H1 (cell line): ENCODE results near the gene RICTOR. TPM values are rescaled to one million over a fixed set of nuclear protein-coding genes. Genes with fewer than 3 reads are reported as not detected.

Experiments
- CTCF ChIA-PET: fragments of 300-600 bp; sonication (Branson Sonifier 250); formaldehyde crosslinking; loops from one replicate; lab custom pipeline; 2021; ENCODE audit not compliant: partially characterized antibody; lab: Charles Lee
- POLR2A ChIA-PET: fragments of 300-600 bp; sonication (Branson Sonifier 250); formaldehyde crosslinking; loops from one replicate; lab custom pipeline; 2021; ENCODE audit warnings: inconsistent platforms; ENCODE audit not compliant: partially characterized antibody; lab: Charles Lee
- DNase-seq, 2 experiments: peaks; one replicate each; pipeline versions ENCODE4 v3.0.0 to v3.0.0-alpha.2; 2010 to 2022; ENCODE audit warnings: low spot score in 2 of 2, low read depth in 1 of 2, mixed read lengths in 1 of 2
- FAIRE-seq: peaks from 2 replicates; lab custom pipeline; 2011; peaks lifted over from hg19 to GRCh38; lab: Jason Lieb, UNC
- H2AFZ ChIP-seq: 2 replicates; pipeline ENCODE4 v1.8.1; 2012; ENCODE audit warnings: low read length, inconsistent platforms
- H2AK5ac ChIP-seq: 2 replicates; pipeline ENCODE4 v1.6.1; 2013; ENCODE audit warnings: low read depth, low read length
- H2BK120ac ChIP-seq: replicated peaks from 2 replicates; pipeline ENCODE3; 2013; ENCODE audit warnings: low read depth, low read length, inconsistent platforms
- H2BK12ac ChIP-seq: 2 replicates; pipeline ENCODE4 v1.6.1; 2013; ENCODE audit warnings: low read depth, low read length
- H2BK15ac ChIP-seq: 2 replicates; pipeline ENCODE4 v1.6.1; 2013; ENCODE audit warnings: low read length
- H2BK20ac ChIP-seq: 2 replicates; pipeline ENCODE4 v1.6.1; 2013; ENCODE audit warnings: low read length
- H2BK5ac ChIP-seq: 2 replicates; pipeline ENCODE4 v1.6.1; 2013; ENCODE audit warnings: low read depth, low read length
- H3K14ac ChIP-seq: 2 replicates; pipeline ENCODE4 v1.6.1; 2013; ENCODE audit warnings: inconsistent platforms; ENCODE audit not compliant: insufficient read length
- H3K18ac ChIP-seq: 2 replicates; pipeline ENCODE4 v1.6.1; 2013; ENCODE audit warnings: low read length; ENCODE audit errors: extremely low read depth
- H3K23ac ChIP-seq: 2 replicates; pipeline ENCODE4 v1.6.1; 2013; ENCODE audit warnings: inconsistent platforms; ENCODE audit not compliant: insufficient read length
- H3K23me2 ChIP-seq: 2 replicates; pipeline ENCODE4 v1.6.1; 2013; ENCODE audit warnings: low read depth, low read length
- H3K27ac ChIP-seq: 2 replicates; pipeline ENCODE4 v1.6.1; 2011; ENCODE audit warnings: low read depth, low read length, inconsistent platforms
- H3K27me3 ChIP-seq, 4 experiments: replicated peaks in 1 of 4; 1 replicate in 1 of 4; 2 replicates in 3 of 4; pipeline versions ENCODE4 v1.6.1 to v1.8.1; 2011 to 2013; ENCODE audit warnings: low read length in 3 of 4, mild to moderate bottlenecking in 3 of 4, inconsistent platforms in 2 of 4, mixed read lengths in 2 of 4, moderate library complexity in 1 of 4; ENCODE audit not compliant: control insufficient read depth in 3 of 4, insufficient read depth in 3 of 4; ENCODE audit errors: extremely low read depth in 1 of 4
- H3K36me3 ChIP-seq, 4 experiments: 2 replicates each; pipeline versions ENCODE4 v1.6.1 to v1.8.1; 2011 to 2013; ENCODE audit warnings: mild to moderate bottlenecking in 4 of 4, low read length in 3 of 4, moderate library complexity in 2 of 4, control low read depth in 1 of 4, inconsistent platforms in 1 of 4; ENCODE audit not compliant: insufficient read depth in 4 of 4, control insufficient read depth in 2 of 4
- H3K4ac ChIP-seq: replicated peaks from 2 replicates; pipeline ENCODE3; 2013; ENCODE audit warnings: low read length, low read depth, mixed read lengths, inconsistent platforms; ENCODE audit not compliant: insufficient read length
- H3K4me1 ChIP-seq, 4 experiments: replicated peaks in 1 of 4; 1 replicate in 1 of 4; 2 replicates in 3 of 4; pipeline versions ENCODE4 v1.6.1 to v1.8.1; 2011 to 2013; ENCODE audit warnings: low read length in 3 of 4, inconsistent platforms in 2 of 4, mixed read lengths in 1 of 4; ENCODE audit not compliant: insufficient read depth in 4 of 4, control insufficient read depth in 3 of 4
- H3K4me2 ChIP-seq, 2 experiments: 2 replicates each; pipeline versions ENCODE4 v1.6.1 to v1.8.1; 2011 to 2013; ENCODE audit warnings: low read depth in 2 of 2, low read length in 2 of 2, control low read depth in 1 of 2, inconsistent platforms in 1 of 2, mild to moderate bottlenecking in 1 of 2; ENCODE audit not compliant: insufficient read depth in 1 of 2
- H3K4me3 ChIP-seq, 4 experiments: fragments of 200-600, 300-600 bp in 1 of 4; sonication (generic), shearing (Covaris generic), sonication (Bioruptor Twin) in 1 of 4; 2 replicates each; pipeline versions ENCODE4 v1.5.1 to v1.8.1; 2011 to 2016; ENCODE audit warnings: low read length in 4 of 4, low read depth in 3 of 4, control low read depth in 2 of 4, inconsistent platforms in 2 of 4, mild to moderate bottlenecking in 2 of 4, mixed read lengths in 1 of 4, moderate library complexity in 1 of 4; ENCODE audit not compliant: insufficient read depth in 2 of 4; ENCODE audit errors: extremely low read depth in 1 of 4
- H3K56ac ChIP-seq: replicated peaks from 2 replicates; pipeline ENCODE3; 2013; ENCODE audit warnings: low read depth, mild to moderate bottlenecking, mixed read lengths, low read length, inconsistent platforms; ENCODE audit not compliant: insufficient read length
- H3K79me1 ChIP-seq: 2 replicates; pipeline ENCODE4 v1.6.1; 2013; ENCODE audit warnings: low read depth, low read length, control low read depth
- H3K79me2 ChIP-seq, 2 experiments: 2 replicates each; pipeline versions ENCODE4 v1.6.1 to v1.8.1; 2012 to 2013; ENCODE audit warnings: low read length in 2 of 2, mild to moderate bottlenecking in 2 of 2, inconsistent platforms in 1 of 2; ENCODE audit not compliant: insufficient read depth in 2 of 2, control insufficient read depth in 1 of 2
- H3K9ac ChIP-seq, 4 experiments: replicated peaks in 1 of 4; 1 replicate in 1 of 4; 2 replicates in 3 of 4; pipeline versions ENCODE4 v1.6.1 to v1.8.1; 2011 to 2013; ENCODE audit warnings: low read depth in 3 of 4, low read length in 3 of 4, control low read depth in 2 of 4, mild to moderate bottlenecking in 2 of 4, moderate library complexity in 2 of 4, inconsistent platforms in 1 of 4; ENCODE audit errors: extremely low read depth in 1 of 4
- H3K9me3 ChIP-seq, 2 experiments: 2 replicates each; pipeline versions ENCODE4 v1.6.1 to v1.8.1; 2012 to 2013; ENCODE audit warnings: mild to moderate bottlenecking in 2 of 2, moderate library complexity in 2 of 2, control low read depth in 1 of 2, inconsistent platforms in 1 of 2, low read depth in 1 of 2, low read length in 1 of 2, mixed read lengths in 1 of 2; ENCODE audit not compliant: insufficient read depth in 2 of 2
- H4K20me1 ChIP-seq, 2 experiments: replicated peaks in 1 of 2; 2 replicates each; pipeline versions ENCODE3 to v1.8.1; 2011 to 2013; ENCODE audit warnings: inconsistent platforms in 2 of 2, low read length in 2 of 2, mild to moderate bottlenecking in 1 of 2; ENCODE audit not compliant: insufficient read depth in 2 of 2, control insufficient read depth in 1 of 2
- H4K5ac ChIP-seq: 2 replicates; pipeline ENCODE4 v1.6.1; 2013; ENCODE audit warnings: low read length, low read depth, mixed read lengths, inconsistent platforms; ENCODE audit not compliant: insufficient read length
- H4K8ac ChIP-seq: 2 replicates; pipeline ENCODE4 v1.8.0; 2013; ENCODE audit warnings: mild to moderate bottlenecking, moderate library complexity, low read length, inconsistent platforms; ENCODE audit not compliant: insufficient read depth; ENCODE audit errors: extremely low read depth
- H4K91ac ChIP-seq: replicated peaks from 2 replicates; pipeline ENCODE3; 2013; ENCODE audit warnings: low read length, mixed read lengths, inconsistent platforms; ENCODE audit not compliant: insufficient read length
- WGBS, 2 experiments: shearing (Covaris generic) in 1 of 2; methylation state at CpG; one replicate each; pipeline versions ENCODE4 v1.1.6 to v1.1.7; 2013 to 2015; ENCODE audit warnings: low lambda C conversion rate in 2 of 2, mixed read lengths in 2 of 2, inconsistent platforms in 1 of 2, low coverage in 1 of 2, missing lambda C conversion rate in 1 of 2; ENCODE audit not compliant: insufficient replicate concordance in 2 of 2, insufficient coverage in 1 of 2, insufficient read length in 1 of 2; ENCODE audit errors: extremely low coverage in 1 of 2, missing lambda C conversion rate in 1 of 2; 5-methylcytosine and 5-hydroxymethylcytosine counted together
- polyA plus RNA-seq, 7 experiments: library from polyadenylated mRNA; depleted of rRNA in 3 of 7; stranded (reverse) in 5 of 7; unstranded in 2 of 7; fragments of >200 nt in 5 of 7; fragments of 200-250 nt in 2 of 7; gene quantifications; 1 replicate in 5 of 7; 2 replicates in 1 of 7; 4 replicates in 1 of 7; pipeline versions ENCODE4 v1.2.1 to v1.2.3, GENCODE V29; 2011 to 2013; ENCODE audit warnings: missing spikeins in 2 of 7, mixed read lengths in 2 of 7
- total RNA-seq: library from RNA; stranded (reverse); fragmentation: NEBNext Ultra II Directional; extraction: Animal tissue kit (Norgen Biotek cat#: 25700); gene quantifications from 2 replicates; pipeline ENCODE4 v1.2.1, GENCODE V29; 2021

RICTOR gene
- total and polyA plus RNA-seq, 2 of the 8 experiments (the other 6 are each of a cell fraction or from before 2014, with no cell fraction given): 4.3 to 26.6 TPM

- Histone ChIP-seq H4K20me1 (no peaks in the 10 kb centered on the region), H2AK5ac (no peak overlapping the region), H3K4ac (no peak overlapping the region), H3K4me2 (no peak overlapping the region), H2BK120ac (no peak overlapping the region), H3K36me3 (peaks cover 0 to 22% (median 5%) of the 10 kb centered on the region in 4 experiments; a peak in 3 of 8 replicates), H2BK12ac (no peak overlapping the region), H4K5ac (no peak overlapping the region), H4K91ac (no peak overlapping the region), H3K56ac (no peak overlapping the region), H2BK5ac (no peak overlapping the region), H3K27me3 (no peaks in the 10 kb centered on the region), H3K4me3 (no peak overlapping the region), H3K4me1 (peaks cover 0 to 4% (median 2%) of the 10 kb centered on the region in 4 experiments; a peak in 1 of 7 replicates), H3K18ac (no peak overlapping the region), H2AFZ (no peak overlapping the region), H3K9me3 (peaks cover 11 to 17% of the 10 kb centered on the region in 2 experiments; a peak in 3 of 4 replicates), H3K27ac (no peak overlapping the region), H3K79me2 (peaks cover 0 to 9% of the 10 kb centered on the region in 2 experiments; a peak in 2 of 4 replicates), H3K23me2 (no peaks in the 10 kb centered on the region), H3K14ac (no peak overlapping the region), H2BK20ac (no peak overlapping the region), H3K79me1 (no peaks in the 10 kb centered on the region), H2BK15ac (no peak overlapping the region), H3K23ac (no peak overlapping the region), H3K9ac (no peak overlapping the region), H4K8ac (no peak overlapping the region)
- WGBS, 2 experiments: 96% methylated on average over 1 of the region's 1 CpG; no CpG with 5 or more reads in 1 of the 2 experiments
- ChIA-PET POLR2A (no interaction called here), CTCF (no interaction called here)
- DNase-seq (no peak), FAIRE-seq (no peak)
Measured at GRCh38 chr5:39016587-39017275, 57.5 kb downstream of the RICTOR start.
